ENCODE data around the gene GUK1.

DNA sequence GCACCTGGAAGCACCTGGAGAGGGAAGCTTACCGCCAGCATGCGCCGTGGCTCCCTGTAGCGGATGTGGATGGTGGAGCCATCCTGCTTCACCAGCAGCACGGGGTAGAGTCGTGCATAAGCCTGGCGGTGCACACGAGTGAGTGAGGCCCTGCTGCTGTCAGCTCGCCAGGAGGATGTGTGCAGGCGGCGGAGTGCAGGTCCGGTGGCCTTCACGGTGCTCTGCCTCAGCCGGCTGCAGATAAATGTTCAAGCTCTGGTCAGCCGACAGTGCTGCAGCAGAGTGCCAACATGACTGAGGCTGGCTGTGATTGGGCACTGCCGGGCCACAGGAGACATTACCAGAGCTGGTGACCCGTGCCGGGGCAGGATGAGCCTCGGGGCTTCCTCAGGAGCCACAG is 32.4 kb upstream of the GUK1 start:
- no peak for TF ChIP-seq EZH2 (IDR thresholded peaks at IDR 0.05; ENCODE audit: borderline replicate concordance, insufficient read depth, low read depth, low read length, poor library complexity, severe bottlenecking)
- TF ChIP-seq, protein P1, sequence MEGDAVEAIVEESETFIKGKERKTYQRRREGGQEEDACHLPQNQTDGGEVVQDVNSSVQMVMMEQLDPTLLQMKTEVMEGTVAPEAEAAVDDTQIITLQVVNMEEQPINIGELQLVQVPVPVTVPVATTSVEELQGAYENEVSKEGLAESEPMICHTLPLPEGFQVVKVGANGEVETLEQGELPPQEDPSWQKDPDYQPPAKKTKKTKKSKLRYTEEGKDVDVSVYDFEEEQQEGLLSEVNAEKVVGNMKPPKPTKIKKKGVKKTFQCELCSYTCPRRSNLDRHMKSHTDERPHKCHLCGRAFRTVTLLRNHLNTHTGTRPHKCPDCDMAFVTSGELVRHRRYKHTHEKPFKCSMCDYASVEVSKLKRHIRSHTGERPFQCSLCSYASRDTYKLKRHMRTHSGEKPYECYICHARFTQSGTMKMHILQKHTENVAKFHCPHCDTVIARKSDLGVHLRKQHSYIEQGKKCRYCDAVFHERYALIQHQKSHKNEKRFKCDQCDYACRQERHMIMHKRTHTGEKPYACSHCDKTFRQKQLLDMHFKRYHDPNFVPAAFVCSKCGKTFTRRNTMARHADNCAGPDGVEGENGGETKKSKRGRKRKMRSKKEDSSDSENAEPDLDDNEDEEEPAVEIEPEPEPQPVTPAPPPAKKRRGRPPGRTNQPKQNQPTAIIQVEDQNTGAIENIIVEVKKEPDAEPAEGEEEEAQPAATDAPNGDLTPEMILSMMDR (IDR thresholded peaks at IDR 0.05), result no peak

Data from B cell (primary cell).